HG02623 (cell line): ENCODE data around the gene PDE1C.
"Not testable (repeated sequence)": the region's sequence is repeated elsewhere in the genome, so short reads cannot be mapped to it uniquely, and the experiment has no call there.

Experiments used
- ATAC-seq: cut with Tn5 transposase; IDR thresholded peaks from one replicate; pipeline ENCODE4 v1.9.1; 2021; ENCODE audit warnings: moderate library complexity; ENCODE audit not compliant: unreplicated experiment

PDE1C gene

DNA sequence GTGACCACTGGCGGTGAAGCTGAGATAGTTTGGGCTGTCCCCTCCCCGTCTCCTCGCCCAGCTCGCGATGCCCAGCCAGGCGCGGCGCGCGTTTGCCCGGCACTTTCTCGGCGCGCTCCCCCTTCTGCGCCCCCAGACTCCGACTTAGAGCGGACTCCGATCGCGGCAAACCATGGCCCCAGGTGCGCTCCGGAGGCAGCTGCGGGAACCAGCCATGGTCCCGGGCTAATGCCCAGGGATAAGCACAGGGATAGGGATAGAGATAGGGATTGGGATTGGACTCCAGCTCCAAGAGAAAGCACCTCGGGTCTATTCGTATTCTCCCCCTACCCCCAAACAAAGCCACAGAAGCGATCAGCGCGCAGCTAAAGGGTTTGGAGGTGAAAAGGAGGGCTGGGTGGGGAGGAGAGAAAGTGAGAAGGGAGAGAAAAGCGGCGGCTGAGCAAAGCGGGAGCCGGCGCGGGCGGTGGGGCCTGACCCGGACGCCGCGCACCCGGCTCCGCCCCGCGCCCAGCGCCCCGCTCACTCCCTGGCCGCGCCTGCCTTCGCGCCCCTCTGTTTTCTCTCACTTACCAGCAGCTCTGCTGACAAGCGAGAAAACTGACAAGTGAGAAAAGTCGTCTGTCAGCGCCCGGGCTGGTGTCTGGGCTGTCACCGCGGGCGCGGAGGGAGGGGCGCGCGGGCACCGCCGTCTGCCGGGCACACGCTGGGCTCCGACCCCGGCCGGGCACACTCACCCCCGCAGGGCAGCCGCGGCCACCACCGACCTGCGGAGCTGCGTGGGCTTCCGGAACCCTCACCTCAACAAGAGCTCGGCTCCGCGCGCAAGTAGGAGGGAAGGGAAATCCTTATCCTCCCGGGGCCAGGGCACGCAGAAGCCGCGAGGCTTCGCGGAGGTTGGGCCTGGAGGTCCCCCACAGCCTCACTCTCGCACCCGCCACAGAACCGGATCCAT, at the start of gene PDE1C:
PDE1C (minus strand) TSS at position 2 of the 955 bp plus-strand sequence.
- ATAC-seq = no peak

DNA sequence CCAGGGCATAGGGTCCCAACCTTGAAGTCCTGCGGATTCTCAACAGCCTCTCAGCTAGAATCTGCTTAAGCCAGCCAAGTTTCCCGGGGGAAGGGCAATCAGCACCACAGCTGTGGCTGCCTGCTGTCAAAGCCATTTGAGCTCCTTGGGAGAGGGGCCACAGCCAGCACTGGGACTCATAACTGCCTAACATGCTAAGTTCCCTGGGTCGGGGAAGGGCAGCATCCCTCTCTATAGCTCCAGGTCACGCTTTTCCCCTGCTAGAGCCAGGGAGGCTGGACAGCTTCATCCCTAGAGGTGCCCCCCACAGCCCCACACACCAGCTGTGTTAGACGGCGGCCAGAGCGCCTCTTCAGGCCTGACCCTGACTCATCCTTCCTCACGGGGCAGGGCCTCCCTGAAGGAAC, 49.6 kb upstream of the PDE1C start:
- ATAC-seq = no peak

DNA sequence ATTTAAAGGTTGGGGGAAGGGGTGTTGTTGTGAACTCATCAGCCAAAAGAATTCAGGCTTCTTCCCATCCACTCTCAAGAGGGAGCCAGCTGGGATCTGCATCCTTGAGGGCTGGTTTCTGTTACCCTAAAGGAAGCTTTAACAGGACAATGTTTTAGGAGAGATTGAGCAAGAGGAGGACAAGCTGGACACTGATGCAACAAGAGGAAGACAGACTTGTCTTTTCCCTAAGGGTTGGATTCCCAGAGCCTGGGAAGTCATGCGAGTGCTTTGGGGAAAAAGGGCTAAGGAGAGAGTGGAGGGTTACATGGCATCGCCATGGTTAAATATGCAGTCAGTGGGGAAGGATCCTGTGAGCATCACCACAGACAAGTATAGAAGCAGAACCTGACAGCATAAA, 47.6 kb upstream of the PDE1C start:
- no peak for ATAC-seq

GRCh38 chr7:32116436-32116835, 46.2 kb upstream of the PDE1C start:
- no peak for ATAC-seq

DNA sequence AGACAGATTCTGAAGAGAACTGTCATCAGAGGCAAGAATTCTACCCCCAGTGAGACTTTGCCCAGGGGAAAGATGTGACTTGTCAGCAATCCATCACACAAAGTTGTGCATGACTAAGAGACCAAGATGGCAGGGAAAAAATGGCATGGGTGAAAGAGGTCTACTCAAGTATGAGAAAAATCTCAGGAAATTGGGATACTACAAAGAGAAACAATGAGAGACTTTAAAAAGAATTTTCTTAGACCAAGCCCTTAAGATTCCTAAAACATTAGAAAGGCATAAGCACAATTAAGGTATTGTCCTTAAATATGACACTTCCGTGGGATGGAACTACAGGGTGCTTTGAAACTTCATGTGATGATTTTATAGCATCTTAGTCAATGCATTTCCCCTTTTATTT, 45.6 kb upstream of the PDE1C start:
- no peak for ATAC-seq

DNA sequence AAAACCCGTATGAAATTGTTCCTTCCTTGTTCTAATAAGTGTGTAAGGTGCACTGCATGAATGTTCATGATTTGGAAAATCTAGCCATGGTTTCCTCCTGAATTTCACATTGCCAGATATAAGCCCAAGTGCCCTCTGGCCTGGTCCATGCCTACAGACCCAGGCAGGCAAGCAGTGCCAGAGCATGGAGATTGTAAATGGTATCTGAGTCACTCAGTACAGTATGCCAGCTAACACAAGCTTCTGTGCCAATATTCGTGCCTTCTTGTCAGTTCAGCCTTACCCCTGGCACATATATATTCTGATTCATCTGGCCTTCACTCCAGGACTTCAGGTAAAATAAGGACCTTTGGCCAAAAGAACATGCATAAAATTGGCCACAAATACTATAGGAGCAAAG, 38.4 kb upstream of the PDE1C start:
- no peak for ATAC-seq

DNA sequence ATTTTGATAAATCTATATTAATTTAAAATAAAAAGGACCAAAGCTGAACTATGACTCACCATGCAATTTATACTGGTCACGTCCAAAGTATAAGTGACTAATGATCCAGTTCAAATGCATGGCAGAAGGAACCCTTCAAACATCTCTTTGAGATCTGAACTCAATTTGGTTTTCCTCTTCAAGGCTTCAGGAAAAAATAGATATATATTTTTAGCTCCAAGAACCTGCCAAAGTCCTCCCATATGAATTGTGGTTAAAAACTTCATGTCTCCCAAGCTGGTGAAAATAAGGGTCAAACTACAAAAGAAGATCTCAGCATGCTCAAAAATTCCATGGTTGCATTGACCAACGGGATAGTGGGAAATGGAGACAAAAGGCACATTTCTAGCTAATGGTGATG, 34.6 kb upstream of the PDE1C start:
- ATAC-seq = no peak

GRCh38 chr7:32103361-32103760, 33.2 kb upstream of the PDE1C start:
- no peak for ATAC-seq

DNA sequence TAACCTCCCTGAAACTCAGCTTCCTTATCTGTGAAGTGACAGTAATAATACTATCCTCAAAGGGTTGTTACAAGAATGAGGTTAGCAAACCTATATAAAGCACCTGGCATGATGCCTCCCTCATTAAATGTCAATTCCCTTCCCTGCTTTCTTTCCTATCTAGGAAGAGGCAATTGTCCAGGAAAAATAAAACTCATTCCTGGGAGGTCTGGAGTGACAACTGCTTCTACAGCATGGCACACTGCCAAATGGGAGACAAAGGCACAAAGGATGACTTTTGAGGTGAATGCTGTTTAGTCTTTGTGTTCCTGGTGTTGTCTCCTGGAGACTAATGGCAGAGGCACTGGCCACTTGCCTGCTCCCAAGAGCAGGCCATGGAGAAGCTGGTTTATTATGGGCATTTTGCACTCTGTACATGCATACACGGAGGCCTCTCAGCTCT, 32.2 kb upstream of the PDE1C start:
- ATAC-seq = no peak

- no peak for ATAC-seq
These were observed 30.2 kb upstream of the PDE1C start for GRCh38 chr7:32100407-32100907.

GRCh38 chr7:32094516-32094915, 24.3 kb upstream of the PDE1C start:
- ATAC-seq = no peak

DNA sequence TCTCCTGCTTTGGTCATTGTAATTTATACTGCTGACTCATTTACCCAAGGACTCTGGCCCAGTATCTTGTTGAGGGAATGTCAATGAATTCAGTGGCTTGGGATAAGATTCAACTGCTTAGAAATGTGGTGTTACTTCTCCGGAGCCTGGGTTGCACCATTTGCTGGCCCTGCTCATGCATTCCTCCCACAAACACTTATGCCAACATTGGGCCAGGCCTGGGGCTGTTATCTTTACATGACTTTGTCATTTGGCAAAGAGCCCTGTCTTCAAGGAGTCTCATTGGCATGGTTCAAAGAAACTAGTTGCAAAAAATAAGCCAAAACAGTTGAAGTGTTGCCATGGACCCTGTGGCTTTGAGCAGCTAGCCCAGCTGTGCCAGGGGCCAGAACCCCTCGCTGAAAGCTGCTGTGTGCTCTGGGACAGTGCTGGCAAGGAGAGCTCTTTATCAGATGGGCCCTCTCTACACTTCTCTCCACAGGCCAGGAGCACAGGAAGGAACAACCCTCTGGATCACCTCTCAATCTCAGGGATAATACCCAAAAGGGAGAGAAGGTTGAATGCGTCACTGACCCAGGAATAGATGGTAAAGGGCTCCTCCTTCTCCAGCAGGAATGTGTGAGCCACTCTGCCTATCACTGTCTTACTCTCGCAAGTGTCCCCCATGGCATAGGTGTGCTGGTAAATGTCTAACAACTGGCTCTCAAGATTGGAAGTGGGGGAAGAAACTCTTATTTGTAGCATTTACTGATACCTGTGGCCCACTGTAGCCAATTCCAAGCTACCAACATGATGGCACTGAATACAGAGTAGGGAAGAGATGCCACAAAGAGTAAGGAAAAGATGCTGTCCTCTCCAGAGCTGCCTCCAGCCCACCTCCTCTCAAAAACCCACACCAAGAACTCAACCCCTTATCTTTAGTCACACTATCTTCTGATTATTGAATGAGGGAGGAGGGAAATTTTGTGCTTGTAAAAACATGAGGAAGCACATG, 23.5 kb upstream of the PDE1C start:
- ATAC-seq = no peak

DNA sequence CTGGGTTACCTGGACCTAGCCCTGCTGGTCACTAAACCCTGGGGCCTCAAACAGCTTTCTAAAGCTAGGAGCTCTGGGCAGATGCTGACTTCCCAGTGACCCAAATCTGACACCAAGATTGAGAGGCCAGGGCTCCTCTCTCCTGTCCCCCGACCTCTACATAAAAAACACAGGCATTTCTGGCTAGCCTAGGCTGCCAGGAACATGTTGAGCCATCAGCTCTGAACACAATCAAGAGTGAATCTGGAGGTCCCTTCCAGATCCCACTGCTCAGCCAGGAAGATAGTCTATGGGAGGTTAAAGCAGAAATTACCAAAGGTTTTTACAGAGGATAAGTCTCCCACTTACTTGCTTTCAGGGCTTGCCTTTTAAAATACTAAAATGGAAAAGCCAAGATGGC, 22.1 kb upstream of the PDE1C start:
- ATAC-seq = no peak

DNA sequence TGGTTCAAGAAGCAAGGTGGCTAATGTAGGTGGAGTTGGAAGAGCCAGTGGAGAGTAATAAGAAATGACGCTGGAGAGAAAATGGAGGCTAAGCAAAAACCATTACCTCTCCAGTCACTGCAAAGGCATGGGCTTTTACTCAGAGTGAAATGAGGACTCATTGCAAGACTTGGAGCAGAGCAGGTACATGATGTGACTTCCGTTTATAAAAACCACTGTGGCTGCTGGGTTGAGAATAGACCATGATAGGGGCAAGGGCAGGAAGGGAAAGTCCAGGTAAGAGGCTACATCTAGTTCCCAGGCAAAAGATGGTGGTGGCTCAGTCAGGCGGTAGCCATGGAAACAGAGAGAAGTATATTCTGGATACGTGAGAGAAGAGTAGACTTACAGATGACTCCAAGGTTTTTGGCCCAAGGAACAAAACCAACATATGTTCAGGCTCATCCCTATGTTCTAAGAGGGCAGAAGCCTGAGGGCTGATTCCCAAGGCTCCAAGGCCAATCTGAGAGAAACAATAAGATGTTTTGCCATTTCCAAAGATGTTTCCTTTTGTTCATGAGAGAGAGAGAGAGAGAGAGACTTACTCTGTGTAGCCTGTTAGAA, 21.5 kb upstream of the PDE1C start:
- ATAC-seq = no peak

DNA sequence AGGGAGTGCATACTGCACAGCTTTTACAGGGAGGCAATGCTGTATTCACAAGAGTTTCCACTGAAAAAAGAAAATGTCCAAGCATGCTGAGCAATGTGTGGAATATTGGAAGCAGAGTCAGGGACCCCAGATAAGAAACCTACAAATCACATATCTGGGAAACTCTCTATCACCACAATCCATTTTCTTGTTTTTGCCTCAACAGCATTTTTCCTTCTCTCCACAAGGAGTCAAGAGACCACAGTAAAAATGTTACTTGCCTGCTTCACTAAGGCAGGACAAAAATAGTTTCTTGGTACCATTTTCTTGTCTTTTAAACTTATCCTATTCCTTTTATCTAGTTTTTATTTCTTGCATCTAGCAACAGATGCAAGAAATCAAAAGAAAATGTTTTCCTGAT, 19.5 kb upstream of the PDE1C start:
- no peak for ATAC-seq

- ATAC-seq = no peak
These were observed 19.0 kb upstream of the PDE1C start for GRCh38 chr7:32089256-32089655.

GRCh38 chr7:32088451-32088881, 18.3 kb upstream of the PDE1C start:
- ATAC-seq = no peak

DNA sequence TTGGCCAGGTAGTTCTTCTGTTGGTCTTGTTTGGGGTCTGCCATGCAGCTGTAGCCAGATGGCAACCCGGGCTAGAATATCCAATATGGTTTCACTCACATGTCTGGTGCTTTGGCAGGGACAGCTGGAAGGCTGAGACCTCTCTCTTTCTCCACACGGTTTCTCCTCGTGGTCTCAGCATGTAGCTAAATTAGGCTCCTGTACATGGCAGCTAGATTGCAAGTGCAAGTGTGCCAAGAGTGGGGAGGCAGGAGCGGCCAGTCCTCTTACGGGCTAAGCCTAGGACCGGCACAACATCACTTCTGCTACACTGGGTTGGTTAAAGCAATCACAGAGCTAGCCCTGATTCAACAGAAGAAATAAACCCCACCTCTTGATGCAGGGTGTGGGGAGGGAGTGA, 9.3 kb upstream of the PDE1C start:
- ATAC-seq = no peak

- ATAC-seq = no peak
These were observed 8.6 kb upstream of the PDE1C start for GRCh38 chr7:32078824-32079223.

DNA sequence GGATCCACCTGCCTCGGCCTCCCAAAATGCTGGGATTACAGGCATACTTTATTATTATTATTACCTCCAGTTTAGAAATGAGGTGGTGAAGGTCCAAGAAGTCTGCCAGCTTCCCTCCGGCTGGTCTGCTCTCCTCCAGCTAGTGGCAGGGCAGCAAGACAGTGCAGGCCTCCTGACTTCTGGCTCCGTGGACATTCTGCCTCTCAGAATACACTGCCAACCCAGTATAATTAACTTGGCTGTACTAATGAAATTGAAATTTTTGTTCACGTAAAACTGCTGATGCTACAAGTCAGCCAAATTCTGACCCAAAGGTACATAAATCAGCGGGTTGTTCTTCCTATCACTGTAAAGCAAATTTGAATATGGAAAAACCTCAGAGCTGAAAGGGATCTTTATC, 7.6 kb upstream of the PDE1C start:
- no peak for ATAC-seq

DNA sequence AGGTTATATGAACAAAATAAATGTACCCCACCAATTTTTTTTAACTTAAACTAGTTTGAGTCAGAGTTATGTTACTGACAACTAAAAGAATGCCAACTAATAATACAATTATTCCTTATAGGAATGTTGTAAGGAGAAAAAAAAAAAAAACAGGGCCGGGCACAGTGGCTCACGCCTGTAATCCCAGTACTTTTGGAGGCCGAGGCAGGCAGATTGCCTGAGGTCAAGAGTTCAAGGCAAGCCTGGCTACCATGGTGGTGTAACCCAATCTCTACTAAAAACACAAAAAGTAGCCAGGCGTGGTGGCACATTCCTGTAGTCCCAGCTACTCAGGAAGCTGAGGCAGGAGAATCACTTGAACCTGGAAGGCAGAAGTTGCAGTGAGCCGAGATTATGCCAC, 6.6 kb upstream of the PDE1C start:
- not testable (repeated sequence) for ATAC-seq
